Stimulated activated CD8-positive, alpha-beta memory T cell treated with anti-CD3 and anti-CD28 coated beads, Interleukin-7, amount 100 ng/mL, for 4 hours (primary cell): Measurements from ENCODE around the gene EXOSC10.
A peak's percentile ranks its signal among the peaks of the same experiment; 100 is the strongest.
"Not testable (repeated sequence)": the region's sequence is repeated elsewhere in the genome, so short reads cannot be mapped to it uniquely, and the experiment has no call there.

Experiments used
- DNase-seq, 2 donors: peaks; one replicate each; pipeline ENCODE4 v3.0.0-alpha.2; 2020; ENCODE audit warnings: low read depth in 2 of 2

EXOSC10 gene

GRCh38 chr1:11109047-11109760 lies 9.5 kb upstream of the EXOSC10 start:
- DNase-seq = no peak

DNA sequence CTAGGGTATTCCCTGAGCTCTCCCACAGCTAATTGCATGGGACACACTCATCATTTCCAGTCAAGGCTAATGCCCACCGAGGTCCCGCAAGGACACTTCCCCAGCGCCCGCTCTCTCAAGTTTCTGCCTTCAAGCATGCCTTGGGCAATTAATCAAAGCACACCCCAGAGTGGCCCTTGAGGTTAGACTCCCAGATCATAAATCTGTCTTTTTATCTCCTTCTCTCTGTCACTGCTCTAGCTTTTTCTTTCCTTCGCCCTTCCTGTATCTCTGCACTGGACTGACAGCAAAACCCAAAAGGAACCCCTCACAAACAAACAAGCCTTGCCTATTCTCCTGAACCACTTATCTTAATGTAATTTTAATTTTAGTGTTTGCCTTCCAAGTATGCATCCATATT lies 7.9 kb upstream of the EXOSC10 start:
- no peak for DNase-seq

DNA sequence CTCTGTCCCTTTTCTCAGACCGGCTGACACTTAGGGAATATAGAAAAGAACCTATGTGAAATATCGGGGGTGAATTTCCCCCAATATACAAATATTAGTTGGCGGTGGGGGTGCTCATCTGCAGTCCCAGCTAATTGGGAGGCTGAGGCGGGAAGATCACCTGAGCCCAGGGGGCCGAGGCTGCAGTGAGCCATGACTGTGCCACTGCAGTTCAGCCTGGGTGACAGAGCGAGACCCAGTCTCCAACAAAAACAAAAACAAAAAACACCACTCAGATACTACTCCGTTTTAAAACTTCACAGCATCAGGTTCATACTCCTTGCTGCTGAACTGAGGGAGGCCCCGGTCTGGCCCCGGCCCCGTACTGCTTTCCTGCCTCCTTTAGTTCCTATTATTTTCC lies 5.9 kb upstream of the EXOSC10 start:
- no peak for DNase-seq

DNA sequence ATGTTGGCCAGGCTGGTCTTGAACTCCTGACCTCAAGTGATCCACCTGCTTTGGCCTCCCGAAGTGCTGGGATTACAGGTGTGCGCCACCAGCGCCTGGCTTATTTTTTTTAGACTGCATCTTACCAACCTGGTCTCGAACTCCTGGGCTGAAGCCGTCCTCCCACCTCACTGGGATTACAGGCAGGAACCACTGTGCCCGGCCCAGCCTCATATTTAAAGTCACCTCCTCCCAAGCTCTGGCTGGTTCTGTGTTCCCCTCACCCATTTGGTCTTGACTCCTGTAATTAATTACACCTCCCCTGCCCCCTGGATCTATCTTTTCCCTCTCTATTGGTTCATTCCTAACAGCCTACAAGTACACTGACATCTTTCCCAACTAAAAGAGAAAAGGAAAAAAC lies 1.7 kb upstream of the EXOSC10 start:
- DNase-seq = no peak

DNA sequence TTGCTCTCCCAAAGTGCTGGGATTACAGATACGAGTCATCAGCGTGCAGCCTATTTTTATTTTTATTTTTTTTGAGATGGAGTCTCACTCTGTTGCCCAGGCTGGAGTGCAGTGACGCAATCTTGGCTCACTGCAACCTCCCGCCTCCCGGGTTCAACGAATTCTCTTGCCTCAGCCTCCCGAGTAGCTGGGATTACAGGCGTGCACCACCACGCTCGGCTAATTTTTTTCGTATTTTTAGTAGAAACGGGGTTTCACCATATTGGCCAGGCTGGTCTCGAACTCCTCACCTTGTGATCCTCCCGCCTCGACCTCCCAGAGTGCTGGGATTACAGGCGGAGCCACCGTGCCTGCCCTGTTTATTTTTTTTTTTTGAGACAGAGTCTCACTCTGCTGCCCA lies 1.1 kb upstream of the EXOSC10 start:
- not testable (repeated sequence) for DNase-seq

DNA sequence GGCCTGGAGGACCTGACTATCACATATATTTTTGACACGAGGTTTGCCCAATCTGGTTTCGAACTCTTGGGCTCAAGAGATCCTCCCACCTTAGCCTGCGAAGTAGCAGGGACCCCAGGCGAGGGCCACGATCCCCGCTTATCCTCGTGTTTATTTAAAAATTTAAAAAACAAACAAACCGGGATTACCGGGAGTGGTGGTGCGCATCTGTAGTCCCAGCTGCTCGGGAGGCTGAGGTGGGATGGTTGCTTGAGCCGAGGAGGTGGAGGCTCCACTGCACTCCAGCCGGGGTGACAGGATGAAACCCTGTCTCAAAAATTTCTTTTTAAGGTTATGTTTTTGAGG lies 452 bp upstream of the EXOSC10 start:
- DNase-seq = no peak

DNA sequence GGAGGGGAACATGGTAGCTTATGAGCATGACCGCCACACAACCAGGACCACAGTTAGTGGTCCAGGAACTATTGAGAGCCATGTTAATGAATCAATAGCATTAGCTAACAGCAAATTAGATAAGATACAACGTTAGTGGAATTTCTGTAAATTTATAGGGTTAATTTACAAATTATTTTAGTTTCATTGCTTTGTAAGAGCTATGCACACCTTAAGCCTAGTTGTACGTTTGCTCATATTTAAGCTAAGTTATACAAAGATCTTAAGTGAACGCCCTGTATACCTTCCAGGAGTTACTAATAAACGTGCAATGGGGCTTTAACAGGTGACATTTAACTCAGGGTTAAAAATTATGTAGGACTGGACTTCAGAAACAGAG lies 749 bp downstream of the EXOSC10 start:
- DNase-seq = no peak

GRCh38 chr1:11083784-11084183 lies 15.9 kb downstream of the EXOSC10 start:
- not testable (repeated sequence) for DNase-seq

DNA sequence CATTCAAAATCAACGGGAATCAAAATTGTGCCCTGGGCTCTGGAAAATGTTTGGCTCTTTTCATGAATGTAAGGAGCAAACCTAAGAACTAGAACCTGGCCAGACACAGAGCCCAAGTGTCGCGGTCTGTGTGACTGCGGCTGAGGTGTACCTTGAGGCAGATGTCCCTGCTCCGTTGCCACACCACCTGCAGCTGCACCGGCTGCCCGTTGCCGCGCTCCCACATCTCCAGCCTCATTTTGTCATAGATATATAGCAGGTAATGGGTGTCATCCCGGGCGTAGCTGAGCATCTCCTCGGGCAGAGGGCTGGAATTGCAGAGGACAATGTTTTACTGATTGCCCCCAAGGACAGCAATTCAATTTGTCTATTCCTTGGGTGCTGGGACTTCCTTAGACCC lies 18.7 kb downstream of the EXOSC10 start:
- DNase-seq = no peak

DNA sequence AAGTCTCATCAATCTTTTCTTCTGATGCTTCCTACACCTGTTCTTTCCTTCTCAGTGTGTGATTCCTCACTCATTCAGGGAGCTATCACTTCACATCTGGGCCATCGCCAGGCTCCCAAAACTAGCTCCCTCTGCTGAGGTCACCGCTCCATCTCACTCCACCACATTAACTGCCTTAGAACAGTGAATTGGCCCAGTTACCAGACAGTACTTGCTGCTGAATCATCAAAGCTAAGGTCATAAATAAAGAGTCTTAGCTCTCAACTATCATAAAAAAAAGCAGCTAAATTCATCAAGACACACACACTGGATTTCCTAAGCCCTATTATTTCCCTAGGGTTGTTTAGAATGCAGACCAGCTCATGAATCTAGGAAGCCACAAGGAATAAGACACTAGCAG lies 21.0 kb downstream of the EXOSC10 start:
- no peak for DNase-seq

DNA sequence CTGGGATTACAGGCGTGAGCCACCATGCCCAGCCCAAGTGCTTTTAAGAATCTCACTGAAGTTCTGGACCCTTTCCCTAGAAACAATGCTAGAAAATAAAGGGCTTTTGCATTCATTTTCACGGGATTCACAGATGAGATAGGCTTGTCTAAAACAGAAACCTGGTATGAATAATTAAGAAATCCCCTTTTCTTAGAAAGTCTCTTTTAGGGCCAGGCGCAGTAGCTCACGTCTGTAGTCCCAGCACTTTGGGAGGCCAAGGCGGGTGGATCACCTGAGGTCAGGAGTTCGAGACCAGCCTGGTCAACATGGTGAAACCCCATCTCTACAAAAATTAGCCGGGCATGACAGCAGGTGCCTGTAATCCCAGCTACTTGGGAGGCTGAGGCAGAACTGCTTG lies 26.3 kb downstream of the EXOSC10 start:
- not testable (repeated sequence) for DNase-seq

- no peak for DNase-seq
These were observed 27.3 kb downstream of the EXOSC10 start for GRCh38 chr1:11072216-11072917.

- no peak for DNase-seq
These were observed 28.0 kb downstream of the EXOSC10 start for GRCh38 chr1:11071463-11072215.

- no peak for DNase-seq
These were observed 28.8 kb downstream of the EXOSC10 start for GRCh38 chr1:11070876-11071275.

DNA sequence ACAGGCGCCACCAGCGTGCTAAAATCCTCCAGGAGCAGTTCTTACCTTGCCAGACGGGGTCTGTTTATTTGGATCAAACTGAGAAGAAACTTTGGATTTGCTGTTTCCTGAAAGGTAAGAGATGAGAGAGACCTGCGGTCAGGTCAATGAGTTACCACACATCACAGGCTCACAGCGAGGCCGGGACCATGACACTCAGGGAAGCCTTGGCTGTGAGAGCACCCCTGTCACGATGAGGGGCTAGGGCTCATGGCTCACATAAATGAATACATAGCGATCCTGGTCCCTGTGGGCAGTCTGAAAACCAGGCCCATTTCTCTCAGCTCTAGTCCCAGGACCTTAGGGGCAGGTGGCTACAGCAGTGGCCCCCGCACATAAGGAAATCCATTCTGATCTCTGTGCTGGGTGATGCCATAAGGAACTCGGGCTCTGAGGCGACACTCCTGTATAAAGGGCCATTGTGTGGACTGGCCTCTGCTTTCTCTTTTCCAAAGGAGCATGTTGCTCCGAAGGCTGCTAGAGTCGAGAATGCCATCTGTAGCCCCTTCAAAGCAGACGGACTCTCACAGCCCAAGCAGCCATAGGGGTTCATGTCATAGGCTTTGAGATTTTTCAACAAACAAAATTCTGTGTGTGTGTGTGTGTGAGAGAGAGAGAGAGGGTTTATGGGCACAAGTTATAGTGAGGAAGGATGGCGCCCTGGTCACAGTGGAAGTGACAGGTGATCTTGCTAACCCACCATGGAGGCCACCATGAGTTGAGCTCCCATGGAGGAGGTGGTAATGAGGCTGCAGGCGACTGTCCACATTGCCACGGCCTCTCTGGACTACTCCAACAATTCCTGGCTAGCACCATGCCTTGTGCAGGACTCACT lies 30.8 kb downstream of the EXOSC10 start:
- no peak for DNase-seq

- DNase-seq = no peak
These were observed 31.7 kb downstream of the EXOSC10 start for GRCh38 chr1:11067716-11068599.

DNA sequence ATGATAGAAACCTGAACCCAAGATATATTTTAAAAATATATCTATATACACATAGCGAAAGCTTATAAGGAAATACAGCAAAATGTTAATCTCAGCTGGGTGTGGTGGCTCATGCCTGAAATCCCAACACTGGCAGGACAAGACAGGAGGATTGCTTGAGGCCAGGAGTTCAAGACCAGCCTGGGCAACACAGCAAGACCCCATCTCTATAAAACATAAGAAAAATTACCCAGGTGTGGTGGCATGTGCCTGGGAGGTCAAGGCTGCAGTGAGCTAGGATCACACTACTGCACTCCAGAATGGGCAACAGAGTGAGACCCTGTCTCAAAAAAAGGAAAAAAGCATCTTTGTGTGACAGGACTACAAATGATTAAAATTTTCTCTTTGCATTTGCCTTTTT lies 33.9 kb downstream of the EXOSC10 start:
- no peak for DNase-seq

- no peak for DNase-seq
These were observed 34.7 kb downstream of the EXOSC10 start for GRCh38 chr1:11064942-11065341.

DNA sequence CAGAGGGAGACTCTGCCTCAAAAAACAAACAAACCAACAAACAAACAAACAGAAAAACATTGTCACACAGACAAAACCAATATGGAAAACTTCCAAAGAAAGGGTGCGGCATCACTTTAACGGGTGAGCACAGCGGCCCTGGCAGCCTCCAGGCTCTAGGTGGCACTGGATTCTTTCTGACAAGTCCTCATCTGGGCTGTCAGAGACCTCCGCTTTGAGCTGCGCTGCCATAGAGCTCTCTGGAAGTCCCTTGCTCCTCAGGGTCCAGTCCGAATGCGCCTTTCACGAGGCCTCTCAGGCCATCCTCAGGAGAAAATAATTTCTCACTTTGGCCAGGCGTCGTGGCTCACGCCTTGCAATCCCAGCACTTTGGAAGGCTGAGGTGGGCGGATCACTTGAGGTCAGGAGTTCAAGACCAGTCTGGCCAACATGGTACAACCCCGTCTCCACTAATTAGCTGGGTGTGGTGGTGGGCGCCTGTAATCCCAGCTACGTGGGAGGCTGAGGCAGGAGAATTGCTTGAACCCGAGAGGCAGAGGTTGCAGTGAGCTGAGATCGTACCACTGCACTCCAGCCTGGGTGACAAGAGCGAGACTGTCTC lies 35.6 kb downstream of the EXOSC10 start:
- DNase-seq = not testable (repeated sequence)

- DNase-seq = peak; percentile 30 to 32
These were observed 36.7 kb downstream of the EXOSC10 start for GRCh38 chr1:11062965-11063401.
